DOHH2 (cell line): ENCODE results near the gene RNF112.

Experiments used
- H3F3A ChIP-seq: fragments of 200-600 bp; sonication (generic), shearing (Covaris generic); 2 replicates; pipeline ENCODE4 v1.6.0; 2016; ENCODE audit warnings: antibody characterized with exemption, mild to moderate bottlenecking; ENCODE audit not compliant: control insufficient read depth, insufficient read depth
- H3K27ac ChIP-seq: fragments of 200-600 bp; sonication (generic); 2 replicates; pipeline ENCODE4 v1.5.1; 2014; ENCODE audit warnings: low read depth, mild to moderate bottlenecking, low read length, moderate library complexity
- H3K27me3 ChIP-seq: fragments of 200-600 bp; sonication (generic); 2 replicates; pipeline ENCODE4 v1.6.1; 2014; ENCODE audit warnings: mild to moderate bottlenecking, low read length, mixed read lengths; ENCODE audit not compliant: control insufficient read depth
- H3K36me3 ChIP-seq: fragments of 200-600 bp; sonication (generic); 2 replicates; pipeline ENCODE4 v1.6.1; 2014; ENCODE audit warnings: mild to moderate bottlenecking, low read length, moderate library complexity, mixed read lengths; ENCODE audit not compliant: control insufficient read depth
- H3K4me1 ChIP-seq: fragments of 200-600 bp; sonication (generic); 2 replicates; pipeline ENCODE4 v1.6.1; 2014; ENCODE audit warnings: mild to moderate bottlenecking, low read length, mixed read lengths; ENCODE audit not compliant: control insufficient read depth
- H3K4me2 ChIP-seq: fragments of 200-600 bp; sonication (generic); 2 replicates; pipeline ENCODE4 v1.6.0; 2014; ENCODE audit warnings: mild to moderate bottlenecking, low read length, moderate library complexity
- H3K4me3 ChIP-seq: fragments of 200-600 bp; sonication (generic); 2 replicates; pipeline ENCODE4 v1.5.1; 2014; ENCODE audit warnings: mild to moderate bottlenecking, low read length, mixed read lengths
- H3K79me2 ChIP-seq: fragments of 200-600 bp; sonication (generic); 2 replicates; pipeline ENCODE4 v1.6.1; 2014; ENCODE audit warnings: mild to moderate bottlenecking, low read length, mixed read lengths; ENCODE audit not compliant: control insufficient read depth
- H3K9me2 ChIP-seq: fragments of 200-600 bp; sonication (generic); replicated peaks from 2 replicates; pipeline ENCODE4 v1.6.1; 2014; ENCODE audit warnings: mild to moderate bottlenecking, low read length, mixed read lengths; ENCODE audit not compliant: control insufficient read depth
- H3K9me3 ChIP-seq: fragments of 200-600 bp; sonication (generic); 2 replicates; pipeline ENCODE4 v1.6.1; 2014; ENCODE audit warnings: antibody characterized with exemption, low read length, mixed read lengths; ENCODE audit not compliant: control insufficient read depth, insufficient read depth
- H4K20me1 ChIP-seq: fragments of 200-600 bp; sonication (generic); 2 replicates; pipeline ENCODE4 v1.6.0; 2014; ENCODE audit warnings: low read depth, mild to moderate bottlenecking, antibody characterized with exemption, low read length, moderate library complexity; ENCODE audit not compliant: control insufficient read depth, insufficient read depth
- CTCF ChIP-seq: fragments of 200-600 bp; sonication (generic); IDR thresholded peaks from one replicate; pipeline ENCODE4 v1.5.1; 2014; ENCODE audit warnings: antibody characterized with exemption, mild to moderate bottlenecking, low read depth, low read length; ENCODE audit not compliant: poor library complexity, severe bottlenecking
- EZH2phosphoT487 ChIP-seq: fragments of 200-600 bp; sonication (generic); IDR thresholded peaks from 2 replicates; pipeline ENCODE4 v1.6.1; 2017; ENCODE audit warnings: borderline replicate concordance, mild to moderate bottlenecking, antibody characterized with exemption, low read length, moderate library complexity, mixed read lengths

RNF112 gene

GRCh38 chr17:19415311-19415710 lies 4.3 kb downstream of the RNF112 start:
- Histone ChIP-seq H4K20me1 (no peaks in the 10 kb centered on the region), H3K36me3 (no peaks in the 10 kb centered on the region), H3K27ac (no peak overlapping the region), H3F3A (no peaks in the 10 kb centered on the region), H3K4me2 (no peak overlapping the region), H3K27me3 (peaks cover 13% of the 10 kb centered on the region), H3K4me1 (no peaks in the 10 kb centered on the region), H3K4me3 (no peak overlapping the region), H3K9me2 (no peaks in the 10 kb centered on the region), H3K79me2 (no peaks in the 10 kb centered on the region), H3K9me3 (no peaks in the 10 kb centered on the region)
- TF ChIP-seq CTCF (no peak), EZH2phosphoT487 (no peak)

GRCh38 chr17:19415806-19416775 lies 5.1 kb downstream of the RNF112 start:
- Histone ChIP-seq H3K36me3 (no peaks in the 10 kb centered on the region), H3K79me2 (no peaks in the 10 kb centered on the region), H3K4me1 (no peaks in the 10 kb centered on the region), H3K27me3 (peaks cover 13% of the 10 kb centered on the region), H3K9me3 (no peaks in the 10 kb centered on the region), H3K27ac (no peak overlapping the region), H3K9me2 (no peaks in the 10 kb centered on the region), H3K4me3 (no peak overlapping the region), H3F3A (no peaks in the 10 kb centered on the region), H4K20me1 (no peaks in the 10 kb centered on the region), H3K4me2 (no peak overlapping the region)
- no peak for TF ChIP-seq EZH2phosphoT487
- TF ChIP-seq CTCF: no peak

GRCh38 chr17:19417611-19418010 lies 6.6 kb downstream of the RNF112 start:
- Histone ChIP-seq H3K4me3 (no peak overlapping the region), H4K20me1 (no peaks in the 10 kb centered on the region), H3K27ac (no peak overlapping the region), H3K4me1 (no peaks in the 10 kb centered on the region), H3K9me3 (no peaks in the 10 kb centered on the region), H3K27me3 (peaks cover 13% of the 10 kb centered on the region), H3K9me2 (no peaks in the 10 kb centered on the region), H3K36me3 (no peaks in the 10 kb centered on the region), H3K4me2 (no peak overlapping the region), H3F3A (no peaks in the 10 kb centered on the region), H3K79me2 (no peaks in the 10 kb centered on the region)
- TF ChIP-seq CTCF (no peak), EZH2phosphoT487 (no peak)
